ENCODE data around the gene IGSF23.
"Not testable (repeated sequence)": the region's sequence is repeated elsewhere in the genome, so short reads cannot be mapped to it uniquely, and the experiment has no call there.

Gene IGSF23

DNA sequence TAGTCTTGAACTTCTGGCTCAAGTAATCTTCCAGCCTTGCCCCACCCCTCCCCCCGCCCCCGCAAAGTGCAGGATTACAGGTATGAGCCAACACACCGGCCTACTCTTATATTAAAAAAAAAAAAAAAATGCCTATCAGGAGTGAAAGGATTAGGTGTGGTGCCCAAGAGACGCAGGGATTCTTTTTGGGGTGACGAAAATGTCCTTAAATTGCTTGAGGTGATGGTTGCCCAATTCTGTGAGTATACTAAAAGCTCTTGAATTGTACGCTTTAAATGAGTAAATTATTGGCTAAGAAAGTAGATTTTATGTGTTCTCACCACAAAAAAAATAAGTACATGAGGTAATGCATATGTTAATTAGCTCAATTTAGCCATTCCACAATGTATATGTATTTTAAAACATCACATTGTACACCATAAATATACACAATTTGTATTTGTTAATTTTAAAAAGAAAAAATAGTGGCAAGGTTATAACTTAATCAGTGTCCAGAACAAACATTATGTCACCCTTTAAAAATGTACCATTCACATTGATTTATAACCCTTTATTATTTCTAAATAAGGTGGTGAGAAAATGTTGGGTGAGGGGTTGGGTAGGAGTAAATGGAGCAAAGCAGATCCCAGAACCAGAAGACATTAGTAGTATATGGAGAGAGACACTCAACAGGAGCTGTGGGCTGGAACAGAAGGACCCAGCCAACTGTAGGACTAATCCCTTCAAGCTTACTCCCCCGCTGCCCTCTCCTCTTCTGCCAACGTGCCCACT is 3.9 kb downstream of the IGSF23 start:
- no peak for DNase-seq

DNA sequence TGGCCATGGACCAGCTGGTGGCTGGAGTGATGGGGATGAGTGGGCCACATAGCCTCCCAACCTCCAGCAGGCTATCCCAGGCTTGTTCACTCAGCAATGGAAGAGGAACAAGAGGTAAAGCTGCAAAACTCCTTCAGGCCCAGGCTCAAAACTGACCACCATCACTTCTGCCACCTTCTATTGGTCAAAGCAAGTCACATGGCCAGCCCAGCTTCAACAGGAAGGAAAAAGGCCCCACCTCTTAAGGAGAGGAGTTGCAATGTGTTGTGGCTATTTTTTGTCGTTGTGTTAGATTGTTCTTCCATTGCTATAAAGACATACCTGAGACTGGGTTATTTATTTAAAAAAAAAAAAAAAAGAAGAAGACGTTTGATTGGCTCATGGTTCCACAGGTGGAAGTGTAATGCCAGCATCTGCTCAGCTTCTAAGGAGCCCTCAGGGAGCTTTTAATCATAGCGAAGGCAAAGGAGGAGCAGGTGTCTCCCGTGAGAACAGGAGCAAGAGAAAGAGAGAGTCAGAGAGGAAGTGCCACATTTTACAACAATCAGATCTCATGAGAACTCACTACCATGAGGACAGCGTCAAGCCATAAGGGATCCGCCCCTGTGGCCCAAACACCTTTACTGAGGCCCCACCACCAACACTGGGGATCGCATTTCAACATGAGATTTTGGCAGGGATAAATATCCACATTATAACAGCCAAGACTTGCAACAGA is 5.4 kb downstream of the IGSF23 start:
- DNase-seq, result no peak

DNA sequence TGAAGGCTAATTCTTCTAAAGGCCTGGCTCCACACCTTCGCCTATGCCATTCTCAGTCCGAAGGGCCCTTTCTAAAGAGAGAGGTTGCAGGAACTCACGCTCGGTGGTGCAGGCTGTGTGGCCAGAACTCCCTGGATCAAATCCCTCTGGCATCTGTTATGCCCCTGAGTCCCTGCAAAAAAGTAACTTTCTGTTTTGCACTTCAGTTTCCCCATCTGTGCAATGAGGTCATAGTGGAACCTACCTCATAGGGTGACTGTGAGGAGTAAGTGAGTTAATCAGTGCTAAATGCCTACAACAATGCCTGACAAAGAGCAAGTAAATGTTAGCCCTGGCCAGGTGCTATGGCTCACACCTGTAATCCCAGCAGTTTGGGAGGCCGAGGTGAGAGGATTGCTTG is 7.3 kb downstream of the IGSF23 start:
- no peak for DNase-seq

DNA sequence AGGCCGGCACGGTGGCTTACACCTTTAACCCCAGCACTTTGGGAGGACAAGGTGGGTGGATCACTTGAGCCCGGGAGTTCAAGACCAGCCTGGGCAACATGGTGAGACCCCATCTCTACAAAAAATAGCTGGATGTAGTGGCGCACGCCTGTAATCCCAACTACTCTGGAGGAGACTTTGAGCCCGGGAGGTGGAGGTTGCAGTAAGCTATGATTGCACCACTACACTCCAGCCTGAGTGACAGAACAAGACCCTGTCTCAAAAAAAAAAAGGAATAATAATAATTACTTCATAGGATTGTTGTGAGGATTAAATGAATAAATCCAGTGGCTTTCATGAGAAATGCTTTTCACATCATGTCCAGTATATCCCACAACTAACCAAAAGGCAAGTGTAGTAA is 8.0 kb downstream of the IGSF23 start:
- no peak for DNase-seq

DNA sequence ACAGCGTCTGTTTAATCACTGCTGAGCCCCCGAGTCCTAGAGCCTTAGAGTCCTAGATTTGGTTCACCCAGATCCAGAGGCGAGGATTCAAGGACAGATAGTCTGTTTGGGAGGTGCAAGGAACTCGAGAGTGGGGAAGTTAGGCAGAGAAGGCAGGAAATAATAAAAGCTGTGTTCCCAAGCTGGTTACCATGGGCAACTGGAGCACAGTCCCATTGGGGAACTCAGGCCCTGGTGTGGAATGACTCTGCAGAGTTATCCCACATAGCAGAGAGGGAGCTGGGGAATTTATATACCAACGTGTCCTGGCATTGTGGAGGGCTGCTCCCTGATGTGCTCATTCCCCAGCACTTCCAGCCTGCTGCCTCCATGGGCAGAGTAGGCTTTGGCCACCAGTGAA is 9.7 kb downstream of the IGSF23 start:
- no peak for DNase-seq

DNA sequence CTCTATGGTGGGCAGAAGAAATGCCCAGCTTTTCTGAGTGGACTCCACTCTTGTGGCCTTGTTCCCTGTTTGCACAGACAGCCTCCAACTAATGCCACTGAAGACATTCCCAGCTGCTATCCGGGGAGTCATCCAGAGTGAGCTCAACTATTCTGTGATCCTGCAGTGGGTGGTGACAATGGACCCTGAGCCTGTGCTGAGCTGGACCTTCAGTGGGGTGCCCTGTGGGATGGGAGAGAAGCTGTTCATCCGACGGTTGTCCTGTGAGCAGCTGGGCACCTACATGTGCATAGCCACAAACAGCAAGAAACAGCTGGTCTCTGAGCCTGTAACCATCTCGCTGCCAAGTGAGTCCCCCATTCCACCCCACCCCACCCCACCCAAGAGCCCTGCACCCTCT is 10.3 kb downstream of the IGSF23 start:
- no peak for DNase-seq

DNA sequence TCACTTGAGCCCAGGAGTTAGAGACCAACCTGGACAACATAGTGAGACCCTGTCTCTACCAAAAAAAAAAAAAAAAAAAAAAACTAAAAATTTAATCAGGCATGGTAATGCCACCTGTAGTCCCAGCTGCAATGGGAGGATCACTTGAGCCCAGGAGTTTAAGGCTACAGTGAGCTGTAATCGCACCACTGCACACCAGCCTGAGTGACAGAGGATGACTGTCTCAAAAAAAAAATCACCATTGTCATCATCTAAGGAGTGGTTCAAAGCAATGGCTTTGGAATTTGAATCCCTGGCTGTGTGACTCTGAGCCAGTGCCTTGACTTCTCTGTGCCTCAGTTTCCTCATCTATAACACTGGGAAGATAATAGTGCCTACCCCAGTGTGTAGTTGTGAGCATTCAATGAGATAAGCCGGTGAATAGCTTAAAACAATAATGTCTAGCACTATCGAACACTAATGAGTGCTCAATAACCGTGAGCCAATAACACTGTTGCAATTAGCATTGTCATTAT is 11.5 kb downstream of the IGSF23 start:
- DNase-seq, result no peak

DNA sequence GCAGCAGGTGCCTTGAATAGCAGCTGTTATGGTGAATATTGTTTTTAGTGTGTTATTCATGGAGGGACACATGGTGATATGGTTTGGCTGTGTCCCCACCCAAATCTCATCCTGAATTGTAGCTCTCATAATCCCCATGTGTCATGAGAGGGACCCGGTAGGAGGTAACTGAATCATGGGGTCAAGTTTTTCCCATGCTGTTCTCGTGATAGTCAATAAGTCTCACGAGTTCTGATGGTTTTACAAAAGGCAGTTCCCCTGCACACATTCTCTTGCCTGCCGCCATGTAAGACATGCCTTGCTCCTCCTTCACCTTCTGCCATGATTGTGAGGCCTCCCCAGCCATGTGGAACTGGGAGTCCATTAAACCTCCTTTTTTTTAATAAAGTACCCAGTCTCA is 12.3 kb downstream of the IGSF23 start:
- not testable (repeated sequence) for DNase-seq

DNA sequence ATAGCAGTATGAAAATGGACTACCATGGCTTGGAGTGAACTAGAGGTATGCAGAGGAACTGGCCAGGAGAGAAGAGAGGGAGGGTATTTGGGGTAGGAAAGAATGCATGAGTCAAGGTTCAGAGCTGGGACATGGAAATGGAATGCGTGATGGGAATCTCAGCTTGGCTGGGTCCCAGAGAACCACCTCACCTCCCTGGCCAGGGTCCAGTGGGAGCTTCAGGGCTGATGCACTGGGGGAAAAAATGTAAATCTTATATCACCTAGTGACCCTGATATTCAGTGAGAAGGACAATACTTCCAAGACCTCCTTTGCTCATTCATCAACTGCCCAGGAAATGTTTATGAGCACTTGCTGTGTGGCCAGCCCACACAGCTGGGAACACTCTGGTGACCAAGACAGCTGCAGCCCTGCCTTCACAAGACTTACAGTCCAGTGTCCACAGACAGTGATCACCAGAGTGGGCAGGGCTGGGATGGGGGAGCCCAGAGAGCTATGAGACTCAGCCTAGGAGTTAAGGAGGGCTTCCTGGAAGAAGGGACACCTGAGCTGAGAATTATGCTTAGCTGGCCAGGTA is 12.8 kb downstream of the IGSF23 start:
- no peak for DNase-seq

DNA sequence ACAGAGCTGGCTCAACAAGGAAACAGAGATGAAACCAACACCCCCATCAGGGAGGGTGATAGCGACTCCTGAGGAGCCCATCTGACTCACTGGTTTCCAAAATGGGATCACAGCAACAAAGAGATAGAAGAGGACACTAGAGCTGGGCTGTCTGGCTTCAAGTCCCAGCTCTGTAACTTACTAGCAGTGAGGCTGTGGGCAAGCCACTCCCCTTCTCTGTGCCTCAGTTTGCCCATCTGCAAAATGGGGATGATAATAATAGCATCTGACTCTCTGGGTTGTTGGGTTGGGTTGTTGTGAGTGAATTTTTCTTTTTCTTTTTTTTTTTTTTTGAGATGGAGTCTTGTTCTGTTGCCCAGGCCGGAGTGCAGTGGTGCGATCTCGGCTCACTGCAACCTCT is 14.3 kb downstream of the IGSF23 start:
- DNase-seq, result no peak

DNA sequence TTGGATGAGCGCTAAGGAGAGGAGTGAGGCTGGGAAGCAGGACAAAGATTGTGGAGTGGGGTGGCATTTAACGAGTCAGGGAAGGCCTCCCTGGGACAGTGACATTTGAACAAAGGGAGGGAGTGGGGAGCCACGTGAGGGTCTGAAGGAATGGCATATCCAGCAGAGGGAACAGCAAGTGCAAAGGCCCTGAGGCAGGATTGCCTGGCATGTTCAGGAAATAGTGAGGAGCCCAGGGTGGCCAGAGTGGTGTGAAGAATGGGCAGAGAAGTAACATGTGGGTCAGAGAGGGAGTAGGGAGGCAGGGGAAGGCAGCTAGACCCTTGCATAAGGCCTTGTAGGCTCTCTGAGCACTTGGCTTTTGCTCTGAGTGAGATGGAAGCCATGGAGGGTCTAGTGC is 15.4 kb downstream of the IGSF23 start:
- no peak for DNase-seq

DNA sequence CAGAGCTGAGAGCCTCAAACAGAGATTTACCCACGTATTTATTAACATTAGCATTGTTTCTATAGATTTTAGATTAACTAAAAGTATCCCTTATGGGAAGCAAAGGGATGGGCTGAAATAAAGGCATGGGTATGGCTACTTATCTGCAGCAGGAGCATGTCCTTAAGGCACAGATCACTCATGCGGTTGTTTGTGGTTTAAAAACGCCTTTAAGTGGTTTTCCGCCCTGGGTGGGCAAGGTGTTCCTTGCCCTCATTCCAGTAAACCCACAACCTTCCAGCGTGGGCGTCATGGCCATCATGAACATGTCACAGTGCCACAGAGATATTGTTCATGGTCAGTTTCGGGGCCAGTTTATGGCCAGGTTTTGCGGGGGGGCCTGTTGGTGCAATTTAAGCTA is 18.2 kb downstream of the IGSF23 start:
- not testable (repeated sequence) for DNase-seq

DNA sequence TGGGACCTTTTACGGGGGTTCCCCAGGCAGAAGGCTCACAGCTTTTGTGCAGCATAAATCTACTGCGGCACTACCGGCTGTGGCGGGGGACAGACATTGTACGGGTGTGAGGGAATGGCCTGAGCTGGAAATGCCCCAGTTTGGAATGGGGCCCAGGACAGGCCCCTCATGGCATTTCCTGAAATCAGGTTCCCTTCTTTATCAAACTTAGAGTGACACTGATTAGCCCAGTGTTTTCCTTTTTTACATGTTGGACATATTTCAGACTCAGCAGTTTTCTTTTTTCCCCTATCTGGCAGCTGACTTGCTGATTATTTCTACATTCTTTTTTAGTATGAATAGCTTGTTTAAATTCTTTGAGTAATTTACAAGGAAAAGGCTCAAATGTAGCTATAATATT is 20.7 kb downstream of the IGSF23 start:
- DNase-seq, result not testable (repeated sequence)

DNA sequence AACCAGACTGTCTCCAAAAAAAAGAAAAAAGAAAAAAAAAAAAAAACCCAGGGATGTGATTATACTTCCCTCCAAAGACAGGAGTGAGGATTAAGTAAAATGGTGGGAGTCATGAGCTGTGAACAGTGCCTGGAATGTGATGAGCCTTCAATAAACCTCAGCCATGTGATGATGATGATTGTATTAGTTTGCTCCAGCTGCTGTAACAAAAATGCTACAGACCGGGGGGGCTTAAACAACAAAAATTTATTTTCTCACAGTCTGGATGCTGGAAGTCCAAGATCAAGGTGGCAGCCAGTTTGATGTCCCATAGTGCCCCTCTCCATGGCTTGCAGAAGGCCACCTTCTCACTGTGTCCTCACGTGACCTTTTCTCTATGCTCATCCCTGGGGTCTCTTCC is 21.4 kb downstream of the IGSF23 start:
- DNase-seq, result no peak

DNA sequence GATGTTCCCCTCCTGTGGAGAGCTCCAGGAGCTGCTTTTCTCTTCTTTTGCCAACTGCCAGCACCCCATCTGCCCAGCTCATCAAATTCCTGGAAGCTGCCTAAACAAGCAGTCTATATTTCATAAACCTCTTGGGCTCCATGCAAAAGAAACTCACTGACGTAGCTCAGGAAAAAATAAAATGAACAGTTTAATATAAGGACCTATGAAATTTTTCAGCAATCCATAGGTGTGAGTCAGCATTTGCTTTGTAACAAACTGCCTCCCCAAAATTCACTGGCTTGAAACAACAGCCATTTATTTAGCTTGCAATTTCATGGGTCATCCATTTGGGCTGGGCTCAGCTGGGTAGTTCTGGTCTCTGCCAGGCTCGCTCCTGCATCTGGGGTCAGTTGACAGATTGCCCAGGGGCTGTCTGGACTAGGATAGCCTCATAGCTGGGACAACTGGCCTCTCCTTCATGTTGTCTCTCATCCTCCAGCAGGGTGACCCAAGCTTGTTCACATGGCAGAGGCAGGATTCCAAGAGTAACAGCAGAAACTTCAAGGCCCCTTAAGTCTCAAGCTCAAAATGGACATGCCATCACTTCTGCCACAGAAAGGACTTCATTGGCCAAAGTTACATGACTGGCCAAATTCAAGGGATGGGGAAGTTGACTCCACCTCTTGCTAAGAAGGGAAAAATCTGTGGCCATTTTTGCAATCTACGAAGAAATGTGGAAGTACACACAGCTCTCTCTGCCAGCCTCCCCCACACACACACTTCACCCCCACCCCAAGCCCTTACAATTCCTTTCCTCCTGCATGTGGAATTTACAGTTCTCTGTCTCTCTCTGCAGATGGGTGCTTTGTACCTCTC is 22.4 kb downstream of the IGSF23 start:
- DNase-seq, result no peak

DNA sequence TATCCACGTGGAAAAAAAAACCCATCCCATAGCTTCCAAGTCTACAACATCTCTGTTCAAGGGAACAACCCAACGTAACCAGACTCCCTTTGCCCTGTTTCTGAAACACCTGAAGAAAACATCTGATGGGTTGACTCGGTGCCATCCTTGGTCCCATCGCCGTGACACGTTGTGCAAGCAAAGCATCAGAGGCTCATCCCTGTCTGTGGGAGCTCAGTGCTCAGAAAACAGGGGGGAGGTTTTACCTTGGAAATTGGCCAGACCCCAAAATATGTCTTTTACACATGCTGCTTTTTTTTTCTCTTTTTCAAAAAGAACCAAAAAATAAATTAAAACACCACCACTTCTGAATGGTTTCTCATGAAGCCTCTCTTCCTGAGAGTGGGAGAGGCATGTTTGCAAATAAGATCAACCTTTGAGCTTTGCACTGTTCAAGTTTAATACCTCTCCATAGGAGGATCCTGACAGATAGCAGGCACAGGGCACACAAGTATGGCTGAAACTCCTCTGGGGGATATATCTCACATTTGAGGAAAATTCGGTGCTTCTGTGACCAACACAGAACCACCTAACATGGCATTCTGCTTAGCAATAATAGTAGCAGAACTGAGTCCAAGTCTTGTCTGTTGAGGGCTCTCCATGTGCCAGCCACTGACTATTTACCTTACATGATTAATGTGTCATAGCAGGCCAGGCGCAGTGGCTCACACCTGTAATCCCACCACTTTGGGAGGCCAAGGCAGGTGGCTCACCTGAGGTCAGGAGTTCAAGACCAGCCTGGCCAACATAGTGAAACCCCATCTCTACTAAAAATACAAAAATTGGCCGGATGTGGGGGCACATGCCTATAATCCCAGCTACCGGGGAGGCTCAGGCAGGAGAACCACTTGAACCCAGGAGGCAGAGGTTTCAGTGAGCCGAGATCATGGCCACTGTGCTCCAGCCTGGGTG is 23.4 kb downstream of the IGSF23 start:
- DNase-seq, result no peak

DNA sequence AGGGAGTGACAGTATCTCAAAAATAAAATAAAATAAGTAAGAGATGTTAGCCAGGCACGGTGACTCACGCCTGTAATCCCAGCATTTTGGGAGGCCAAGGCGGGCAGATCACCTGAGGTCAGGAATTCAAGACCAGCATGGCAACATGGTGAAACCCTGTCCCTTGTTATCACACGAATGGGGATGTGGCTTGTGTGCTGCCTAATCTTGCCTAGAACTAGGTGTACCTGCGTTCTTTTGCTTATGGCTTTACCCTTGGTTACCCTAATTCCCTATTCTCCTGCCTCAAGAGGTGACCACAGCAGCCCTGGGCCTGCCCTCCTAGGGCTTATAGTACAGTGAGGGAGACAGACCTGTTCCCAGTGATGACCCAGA is 24.0 kb downstream of the IGSF23 start:
- no peak for DNase-seq

DNA sequence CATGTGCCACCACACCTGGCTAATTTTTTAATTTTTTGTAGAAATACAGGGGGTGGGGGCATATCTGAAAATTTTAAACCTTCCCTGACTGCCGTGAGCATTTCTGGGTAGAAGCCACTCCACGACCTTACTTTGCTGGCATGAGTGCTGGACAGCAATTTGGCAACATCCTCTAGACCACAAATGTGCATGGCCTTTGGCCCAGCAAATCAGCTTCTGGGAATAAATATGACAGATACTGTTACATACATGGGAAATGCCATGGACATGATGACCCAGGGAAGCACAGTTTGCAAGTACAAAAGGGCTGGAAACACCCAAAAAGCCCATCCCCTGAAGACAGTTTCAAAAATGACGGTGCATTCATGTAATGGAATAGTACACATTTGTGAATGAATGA is 27.2 kb downstream of the IGSF23 start:
- no peak for DNase-seq

DNA sequence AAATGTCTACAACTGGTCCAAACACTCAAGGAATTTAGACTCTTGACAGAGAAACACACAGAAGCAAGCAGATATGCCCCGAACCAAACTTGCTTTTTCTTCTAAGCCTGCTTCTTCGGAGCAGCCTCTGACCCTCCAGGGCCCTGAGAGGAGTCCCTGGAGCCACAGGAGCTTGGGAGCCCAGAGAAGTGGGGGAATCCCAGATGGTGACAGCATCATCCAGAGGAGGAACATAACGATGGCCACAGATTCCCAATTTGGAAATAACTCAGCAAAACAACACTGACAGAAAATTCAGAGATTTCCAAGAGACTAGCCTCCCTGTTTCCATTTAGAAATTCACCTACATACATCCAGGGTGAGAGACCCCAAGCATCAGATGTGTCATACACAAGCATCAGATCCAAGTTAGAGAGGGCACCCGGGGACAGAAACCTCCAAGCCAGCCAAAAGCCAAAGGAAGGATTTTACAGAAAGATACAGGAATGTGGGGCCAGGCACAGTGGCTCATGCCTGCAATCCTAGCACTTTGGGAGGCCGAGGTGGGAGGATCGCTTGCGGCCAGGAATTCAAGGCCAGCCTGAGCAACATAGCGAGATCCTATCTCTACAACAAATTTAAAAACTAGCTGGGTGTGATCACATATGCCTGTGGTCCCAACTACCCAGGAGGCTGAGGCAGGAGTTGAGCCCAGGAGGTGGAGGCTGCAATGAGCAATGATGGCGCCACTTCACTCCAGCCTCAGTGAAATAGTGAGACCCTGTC is 28.3 kb downstream of the IGSF23 start:
- DNase-seq, result no peak

DNA sequence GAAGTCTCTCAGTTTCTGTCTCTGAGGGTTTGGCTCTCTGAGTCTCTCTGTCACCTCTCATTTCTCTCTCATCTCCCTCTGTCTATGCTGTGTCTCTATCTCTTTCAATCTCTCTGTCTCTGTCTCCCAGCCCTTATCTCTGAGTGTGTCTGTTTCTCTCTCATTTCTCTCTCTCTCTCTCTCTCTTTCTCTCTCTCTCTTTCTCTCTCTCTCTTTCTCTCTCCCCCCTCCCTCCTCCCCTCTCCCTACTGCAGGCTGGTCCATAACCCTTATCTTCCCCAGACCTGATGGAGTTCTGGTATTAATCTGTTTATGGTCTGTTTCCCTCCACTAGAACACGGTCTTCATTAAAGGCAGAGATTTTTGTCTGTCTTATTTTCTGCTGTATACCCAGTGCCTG is 29.0 kb downstream of the IGSF23 start:
- no peak for DNase-seq
